Embryonic facial prominence (tissue), 1 donor: ENCODE measurements around the gene BCAP29.

Experiments used
- DNase-seq: peaks from one replicate; pipeline ENCODE4 v3.0.0-alpha.2; 2016; ENCODE audit errors: extremely low spot score

BCAP29 gene

DNA sequence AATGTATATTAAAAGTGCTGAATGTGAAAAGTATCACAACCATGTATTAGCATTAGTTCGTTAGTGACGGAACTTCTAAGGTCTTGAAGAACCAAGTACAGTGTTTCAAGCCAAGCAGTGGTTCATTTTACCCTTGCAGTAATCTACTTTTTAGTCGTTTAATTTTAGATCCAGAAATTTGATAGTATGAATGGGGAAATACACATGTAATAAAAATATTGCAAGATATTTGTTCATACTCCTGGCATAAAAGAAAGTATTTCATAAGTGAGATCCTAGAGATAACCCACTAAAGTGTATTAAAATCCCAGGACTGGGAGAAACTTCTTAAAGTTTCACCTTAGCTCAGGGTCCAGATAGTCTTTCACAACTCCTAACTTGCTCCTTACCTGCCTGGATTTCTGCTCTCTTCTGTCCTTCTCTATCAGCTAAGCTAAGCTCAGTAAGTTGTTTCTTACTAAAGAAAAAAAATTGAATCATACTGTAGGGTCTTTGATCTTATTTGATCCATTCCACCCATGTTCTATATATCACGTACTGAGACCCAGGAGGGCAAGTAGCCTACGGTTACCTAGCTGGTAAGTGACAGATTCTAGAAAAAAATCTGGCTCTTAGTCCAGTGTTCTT lies 1.5 kb downstream of the BCAP29 start:
- no peak for DNase-seq

DNA sequence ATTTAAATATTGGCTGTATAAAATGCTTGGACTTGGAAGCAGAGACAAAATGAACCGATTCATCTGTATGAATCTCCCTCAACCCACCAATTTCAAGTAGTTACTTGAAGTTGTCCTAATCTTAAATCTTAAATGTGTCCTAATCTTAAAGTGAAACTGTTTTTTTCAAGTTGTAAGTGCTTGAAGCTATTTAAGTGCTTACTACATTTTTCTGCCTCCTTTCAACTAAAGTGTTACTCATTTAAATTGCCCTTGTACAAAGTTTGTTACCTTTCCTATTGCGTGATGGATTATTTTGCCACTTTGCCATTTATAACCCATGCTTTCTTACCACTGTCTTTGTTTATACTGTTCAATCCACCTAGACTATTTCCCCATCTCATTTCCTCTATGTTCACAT lies 2.8 kb downstream of the BCAP29 start:
- DNase-seq, result no peak

DNA sequence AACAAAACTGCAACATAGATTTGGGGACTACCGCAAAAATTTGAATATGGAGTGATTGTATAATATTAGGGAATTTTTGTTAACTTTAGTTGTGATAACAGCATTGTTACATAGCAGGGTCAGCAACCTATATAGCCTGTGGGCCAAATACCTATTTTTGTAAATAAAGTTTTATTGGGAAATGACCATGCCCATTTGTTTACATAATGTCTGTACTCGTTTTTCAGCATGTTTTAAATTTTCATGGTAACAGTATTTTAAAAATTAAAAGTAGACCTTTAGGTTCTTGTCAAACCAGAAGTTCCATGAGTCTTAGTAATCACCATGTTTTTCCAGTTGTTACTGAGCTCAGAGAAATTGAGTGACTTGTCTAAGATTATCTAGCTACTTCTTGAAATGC lies 4.7 kb downstream of the BCAP29 start:
- no peak for DNase-seq

DNA sequence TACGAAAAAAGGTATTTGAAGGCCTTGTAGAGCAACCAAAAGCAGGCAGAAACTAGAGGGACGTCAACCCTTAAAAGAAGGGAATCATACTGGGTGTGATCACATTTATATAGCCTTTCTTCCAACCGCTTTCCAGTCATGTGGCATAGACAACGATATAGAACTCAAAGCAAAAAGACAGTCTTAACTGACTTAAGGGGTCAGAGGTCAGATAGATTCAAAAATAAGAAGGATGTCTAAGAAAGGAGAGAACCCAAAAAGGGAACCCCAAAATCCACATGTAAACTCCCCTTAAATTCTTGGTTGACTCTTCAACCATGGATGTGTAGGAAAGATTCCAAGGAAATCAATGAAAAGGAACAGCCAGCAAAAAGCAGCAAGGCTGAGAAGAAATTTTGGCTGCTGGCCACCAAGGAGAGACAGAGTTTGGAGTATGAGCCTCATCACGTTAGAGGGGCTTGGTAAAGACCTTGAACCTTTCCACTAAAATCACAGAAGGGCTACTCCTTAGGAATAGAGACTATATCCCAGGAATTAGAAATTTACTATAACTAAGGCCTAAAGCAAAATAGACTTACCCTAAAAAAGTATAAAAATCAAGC lies 8.6 kb downstream of the BCAP29 start:
- DNase-seq, result no peak

GRCh38 chr7:107591421-107591820 lies 11.4 kb downstream of the BCAP29 start:
- DNase-seq, result no peak

DNA sequence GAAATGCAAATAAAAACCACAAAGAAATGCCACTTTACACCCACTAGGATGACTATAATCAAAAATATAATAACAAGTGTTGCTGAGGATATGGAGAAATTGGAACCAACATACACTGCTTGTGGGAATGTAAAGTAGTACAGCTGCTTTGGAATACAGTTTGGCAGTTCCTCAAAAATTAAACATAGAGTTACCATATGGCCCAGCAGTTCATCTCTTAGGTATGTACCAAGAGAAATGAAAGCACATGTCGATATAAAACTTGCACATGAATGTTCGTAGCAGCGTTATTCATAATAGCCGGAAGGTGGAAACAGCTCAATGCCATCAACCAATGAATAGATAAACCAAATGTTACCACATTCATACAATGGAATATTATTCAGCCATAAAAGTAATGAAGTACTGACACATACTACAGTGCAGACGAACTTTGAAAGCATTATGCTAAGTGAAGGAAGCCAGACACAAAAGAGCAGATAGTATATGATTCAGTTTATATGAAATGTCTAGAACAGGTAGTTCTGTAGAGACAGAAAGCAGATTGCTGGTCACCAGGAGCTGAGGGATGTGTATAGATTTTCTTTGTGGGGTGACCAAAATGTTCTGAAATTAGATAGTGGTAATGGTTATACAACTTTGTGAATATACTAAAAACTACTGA lies 12.4 kb downstream of the BCAP29 start:
- DNase-seq, result no peak

- DNase-seq, result no peak
Observed at GRCh38 chr7:107593025-107593410, 13.0 kb downstream of the BCAP29 start.

DNA sequence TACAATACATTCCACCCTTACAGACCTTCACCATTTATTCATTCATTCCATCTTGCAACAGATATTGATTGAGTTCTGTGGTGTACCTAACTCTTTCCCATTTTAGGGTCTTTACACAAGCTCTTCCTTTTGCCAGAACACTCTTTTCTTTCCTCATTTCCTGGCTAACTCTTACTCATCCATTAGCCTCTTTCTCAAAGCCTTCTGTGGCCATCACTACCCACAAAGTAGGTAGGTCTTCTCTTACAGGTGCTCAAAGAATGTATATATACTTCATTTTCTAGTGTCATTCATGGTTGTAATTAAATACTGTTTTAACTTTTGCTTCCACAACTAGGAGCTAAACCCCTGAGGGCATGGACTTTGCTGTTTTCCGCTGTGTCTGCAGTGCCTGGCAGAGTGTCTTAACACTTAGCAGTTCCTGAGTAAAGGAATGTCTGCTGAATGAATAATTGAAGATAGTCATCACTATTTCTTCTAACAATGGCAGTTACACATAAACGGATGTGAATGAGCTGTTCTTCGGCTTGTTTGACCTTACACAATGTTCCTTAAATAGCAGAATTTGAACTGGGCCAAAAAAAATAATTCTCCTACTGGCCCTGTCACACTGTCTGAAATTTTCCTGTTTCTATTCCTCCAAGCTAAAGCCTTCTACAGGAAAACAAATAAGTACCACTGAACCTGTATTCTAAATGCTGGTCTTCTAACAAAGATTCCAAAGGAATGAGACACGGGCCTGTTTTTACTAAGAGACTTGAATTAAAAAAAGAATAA lies 15.1 kb downstream of the BCAP29 start:
- no peak for DNase-seq

- DNase-seq, result no peak
Observed at GRCh38 chr7:107596881-107597581, 17.0 kb downstream of the BCAP29 start.

- no peak for DNase-seq
Observed at GRCh38 chr7:107597582-107597916, 17.5 kb downstream of the BCAP29 start.

- no peak for DNase-seq
Observed at GRCh38 chr7:107597953-107598352, 17.9 kb downstream of the BCAP29 start.

- DNase-seq, result no peak
Observed at GRCh38 chr7:107599262-107599661, 19.2 kb downstream of the BCAP29 start.

GRCh38 chr7:107600816-107601215 lies 20.8 kb downstream of the BCAP29 start:
- no peak for DNase-seq

GRCh38 chr7:107605218-107605815 lies 25.3 kb downstream of the BCAP29 start:
- DNase-seq, result no peak

- no peak for DNase-seq
Observed at GRCh38 chr7:107606303-107606702, 26.3 kb downstream of the BCAP29 start.

DNA sequence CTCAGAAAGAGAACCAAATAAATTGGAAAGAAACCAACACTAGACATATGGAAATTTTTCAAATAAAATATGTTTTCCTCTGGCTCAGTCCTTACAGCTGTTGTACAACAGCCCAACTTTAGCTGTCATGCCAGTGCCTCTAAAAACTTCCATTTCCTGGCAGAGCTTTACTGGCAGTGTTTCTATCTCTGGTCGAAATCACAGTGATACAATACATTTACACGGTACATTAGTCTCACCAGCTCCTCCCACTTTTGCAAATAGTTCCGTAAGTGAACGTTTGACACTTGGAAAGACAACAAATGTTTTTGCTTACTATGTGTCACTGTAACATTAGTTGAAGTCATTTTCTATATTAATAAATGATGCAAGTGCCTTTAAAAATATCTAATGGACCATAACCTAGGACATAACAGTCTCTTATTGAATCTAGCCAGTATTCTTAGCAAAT lies 29.8 kb downstream of the BCAP29 start:
- DNase-seq, result no peak

DNA sequence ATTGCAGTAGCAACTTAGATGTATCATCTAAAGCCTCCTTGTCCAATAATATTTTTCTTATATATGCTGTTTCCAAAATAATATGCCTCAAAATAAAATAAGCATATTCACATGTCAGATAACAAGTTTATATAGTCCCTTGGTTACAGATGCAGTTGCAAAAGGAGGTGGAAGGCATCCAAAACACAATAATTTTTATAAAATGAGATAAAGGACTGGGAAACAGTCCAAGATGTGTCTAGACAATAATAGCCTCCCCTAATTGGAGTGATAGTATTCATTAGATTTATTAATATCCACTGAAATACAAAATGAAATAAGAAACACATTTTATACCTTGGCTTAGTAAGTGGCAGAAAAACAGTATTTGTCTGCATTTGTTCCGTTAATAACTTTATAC lies 30.3 kb downstream of the BCAP29 start:
- no peak for DNase-seq

- no peak for DNase-seq
Observed at GRCh38 chr7:107613439-107613838, 33.4 kb downstream of the BCAP29 start.

GRCh38 chr7:107613948-107614347 lies 33.9 kb downstream of the BCAP29 start:
- DNase-seq, result no peak

DNA sequence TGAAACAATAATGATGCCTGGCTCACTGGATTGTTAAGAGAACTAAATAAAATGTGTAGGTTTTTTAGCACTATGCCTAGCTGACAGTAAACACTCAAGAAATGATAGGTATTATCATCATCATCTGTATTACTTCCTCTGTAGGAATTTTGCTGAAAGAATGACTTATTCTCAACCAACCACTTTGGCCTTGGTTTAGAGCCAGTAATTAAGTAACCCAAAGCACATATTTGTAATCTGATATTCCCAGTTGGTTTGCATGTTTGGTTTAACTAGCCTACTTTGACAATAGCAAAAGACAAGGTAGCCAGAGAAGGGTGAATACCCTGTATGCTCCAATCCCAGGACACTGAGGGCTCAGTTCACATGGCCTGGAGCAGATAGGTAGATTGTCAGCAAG lies 34.4 kb downstream of the BCAP29 start:
- DNase-seq, result no peak

DNA sequence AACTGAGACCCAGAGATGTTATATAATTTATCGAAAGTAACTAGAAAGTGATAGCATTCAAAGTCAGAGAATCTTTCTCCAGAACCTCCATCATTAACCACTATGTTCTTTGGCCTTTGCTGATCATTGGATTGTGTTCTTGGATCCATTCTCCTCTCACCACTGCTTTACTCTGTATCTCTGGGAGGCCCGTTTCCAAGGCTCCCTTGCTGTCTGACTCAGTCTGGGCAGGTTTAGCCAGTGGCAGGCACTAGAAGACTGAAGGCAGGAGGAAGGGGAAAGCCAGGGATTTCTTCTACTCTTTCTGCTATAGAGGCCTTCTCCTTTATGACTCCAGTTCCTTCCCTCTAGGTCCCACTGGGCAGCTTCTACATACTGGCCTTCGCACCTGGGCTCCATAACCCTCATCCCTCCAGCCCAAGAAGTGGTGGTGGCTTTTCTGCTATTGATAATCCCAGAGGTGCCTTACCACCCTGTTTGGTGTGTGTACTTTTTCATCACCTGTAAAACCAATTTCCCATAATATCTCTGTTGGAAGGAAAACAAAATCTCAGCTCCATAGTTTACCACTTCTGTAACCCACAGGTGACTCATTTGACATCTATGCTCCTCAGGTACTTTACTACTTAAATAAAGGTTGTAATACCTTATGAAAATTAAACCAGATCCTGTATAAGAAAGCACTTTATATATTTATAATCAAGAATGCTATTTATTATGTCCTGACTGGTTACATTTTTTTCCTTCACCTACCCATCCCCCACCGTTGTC lies 36.0 kb downstream of the BCAP29 start:
- DNase-seq, result no peak
